ENCODE results near the gene ERC2. TPM values are rescaled to one million over a fixed set of nuclear protein-coding genes. Genes with fewer than 3 reads are reported as not detected.
"Not testable (repeated sequence)": the region's sequence is repeated elsewhere in the genome, so short reads cannot be mapped to it uniquely, and the experiment has no call there.

ERC2 gene
- total and polyA plus RNA-seq, 2 of the 13 experiments (the other 11 are each of a cell fraction or from before 2014, with no cell fraction given): 0.16 to 0.22 TPM

DNA sequence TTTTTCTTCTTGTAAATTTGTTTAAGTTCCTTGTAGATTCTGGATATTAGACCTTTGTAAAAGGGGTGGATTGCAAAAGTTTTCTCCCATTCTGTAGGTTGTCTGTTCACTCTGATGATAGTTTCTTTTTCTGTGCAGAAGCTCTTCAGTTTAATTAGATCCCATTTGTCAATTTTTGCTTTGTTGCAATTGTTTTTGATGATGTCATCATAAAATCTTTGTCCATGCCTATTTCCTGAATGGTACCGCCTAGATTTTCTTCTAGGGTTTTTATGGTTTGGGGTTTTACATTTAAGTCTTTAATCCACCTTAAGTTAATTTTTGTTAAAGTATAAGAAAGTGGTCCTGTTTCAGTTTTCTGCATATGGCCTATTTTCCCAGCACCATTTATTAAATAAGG lies 401.9 kb downstream of the ERC2 start:
- H3K36me3 ChIP-seq (replicated peaks in 1 of 2; ENCODE audit: control insufficient read depth in 1 of 2, insufficient read depth in 2 of 2, low read length in 2 of 2); H3K27me3 ChIP-seq (ENCODE audit: control insufficient read depth in 1 of 2, insufficient read depth in 2 of 2, low read length in 2 of 2); ATAC-seq; H3K4me3 ChIP-seq (replicated peaks in 1 of 3; ENCODE audit: insufficient read depth in 1 of 3, low read depth in 2 of 3, low read length in 3 of 3); CTCF ChIA-PET (ENCODE audit: low intra/inter-chr PET ratio, low total read pairs); H3K27ac ChIP-seq (ENCODE audit: extremely low read length, insufficient read depth, low read length); intact Hi-C loops (cut with micrococcal nuclease; ENCODE audit: unreplicated experiment); H4K20me1 ChIP-seq (ENCODE audit: insufficient read depth, low read length); H3K9ac ChIP-seq (ENCODE audit: insufficient read depth, low read depth, low read length); H3K79me2 ChIP-seq (ENCODE audit: insufficient read depth, low read length); FAIRE-seq; H3K4me2 ChIP-seq (ENCODE audit: low read depth, low read length); DNase-seq (ENCODE audit: low spot score); H3K4me1 ChIP-seq (ENCODE audit: insufficient read depth, low read length); in situ Hi-C loops (cut with HindIII; ENCODE audit: extremely low pct_ligation_motif_present, low pct_unique_long_range_greater_than_20kb); H3K9me3 ChIP-seq (ENCODE audit: low read length); H2AFZ ChIP-seq (ENCODE audit: low read length); BruUV-seq (replicated peaks); POLR2A ChIA-PET; TF ChIP-seq ATF7 (CRISPR knock-in tag; IDR thresholded peaks at IDR 0.05): not testable (repeated sequence)
- TF ChIP-seq MAFF (IDR thresholded peaks at IDR 0.05; ENCODE audit: low read depth, low read length) (peak; percentile 88), MAFK (conservative IDR thresholded peaks at IDR 0.05 in 1 of 2, IDR thresholded peaks at IDR 0.05 in 1 of 2; ENCODE audit: low read length in 2 of 2) (peak; percentile 73 to 86), ATF7 (IDR thresholded peaks at IDR 0.05) (peak; percentile 91)
- 0% methylated on average over 1 of the region's 1 CpG for WGBS (ENCODE audit: low lambda C conversion rate)

DNA sequence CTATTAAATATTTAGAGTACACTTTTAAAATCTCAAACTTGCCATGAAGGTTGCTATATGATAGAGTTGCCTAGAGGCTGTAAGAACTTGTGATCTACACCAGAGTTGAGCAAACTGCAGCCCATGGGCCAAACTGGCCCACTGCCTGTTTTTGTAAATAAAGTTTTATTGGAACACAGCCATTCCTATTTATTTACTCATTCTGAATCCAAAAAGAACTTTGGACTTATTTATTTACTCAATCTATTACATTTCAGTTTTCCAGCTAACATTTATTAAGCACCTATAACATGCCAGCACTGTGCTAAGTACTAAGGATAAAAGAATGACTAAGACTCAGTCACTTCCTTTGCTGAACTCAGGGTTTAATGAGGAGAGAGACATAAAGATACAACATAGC lies 403.6 kb downstream of the ERC2 start:
- FAIRE-seq (no peak), DNase-seq (ENCODE audit: low spot score) (no peak), ATAC-seq (no peak)
- Histone ChIP-seq H3K4me1 (ENCODE audit: insufficient read depth, low read length) (no peaks in the 10 kb centered on the region), H3K36me3 (replicated peaks in 1 of 2; ENCODE audit: control insufficient read depth in 1 of 2, insufficient read depth in 2 of 2, low read length in 2 of 2) (no peaks in the 10 kb centered on the region), H3K9me3 (ENCODE audit: low read length) (no peaks in the 10 kb centered on the region), H3K27me3 (ENCODE audit: control insufficient read depth in 1 of 2, insufficient read depth in 2 of 2, low read length in 2 of 2) (no peaks in the 10 kb centered on the region; a peak in 1 of 5 replicates), H3K4me2 (ENCODE audit: low read depth, low read length) (no peak overlapping the region), H4K20me1 (ENCODE audit: insufficient read depth, low read length) (no peaks in the 10 kb centered on the region), H3K4me3 (replicated peaks in 1 of 3; ENCODE audit: insufficient read depth in 1 of 3, low read depth in 2 of 3, low read length in 3 of 3) (no peak overlapping the region), H2AFZ (ENCODE audit: low read length) (no peak overlapping the region), H3K79me2 (ENCODE audit: insufficient read depth, low read length) (no peaks in the 10 kb centered on the region), H3K9ac (ENCODE audit: insufficient read depth, low read depth, low read length) (no peak overlapping the region), H3K27ac (ENCODE audit: extremely low read length, insufficient read depth, low read length) (no peak overlapping the region)
- in situ Hi-C loops (cut with HindIII; ENCODE audit: extremely low pct_ligation_motif_present, low pct_unique_long_range_greater_than_20kb): no loop called here
- CTCF ChIA-PET (ENCODE audit: low intra/inter-chr PET ratio, low total read pairs): no interaction called here
- POLR2A ChIA-PET: no interaction called here
- no TSS peak for BruUV-seq (replicated peaks)
- intact Hi-C loops (cut with micrococcal nuclease; ENCODE audit: unreplicated experiment): no loop called here
- TF ChIP-seq, protein P1, sequence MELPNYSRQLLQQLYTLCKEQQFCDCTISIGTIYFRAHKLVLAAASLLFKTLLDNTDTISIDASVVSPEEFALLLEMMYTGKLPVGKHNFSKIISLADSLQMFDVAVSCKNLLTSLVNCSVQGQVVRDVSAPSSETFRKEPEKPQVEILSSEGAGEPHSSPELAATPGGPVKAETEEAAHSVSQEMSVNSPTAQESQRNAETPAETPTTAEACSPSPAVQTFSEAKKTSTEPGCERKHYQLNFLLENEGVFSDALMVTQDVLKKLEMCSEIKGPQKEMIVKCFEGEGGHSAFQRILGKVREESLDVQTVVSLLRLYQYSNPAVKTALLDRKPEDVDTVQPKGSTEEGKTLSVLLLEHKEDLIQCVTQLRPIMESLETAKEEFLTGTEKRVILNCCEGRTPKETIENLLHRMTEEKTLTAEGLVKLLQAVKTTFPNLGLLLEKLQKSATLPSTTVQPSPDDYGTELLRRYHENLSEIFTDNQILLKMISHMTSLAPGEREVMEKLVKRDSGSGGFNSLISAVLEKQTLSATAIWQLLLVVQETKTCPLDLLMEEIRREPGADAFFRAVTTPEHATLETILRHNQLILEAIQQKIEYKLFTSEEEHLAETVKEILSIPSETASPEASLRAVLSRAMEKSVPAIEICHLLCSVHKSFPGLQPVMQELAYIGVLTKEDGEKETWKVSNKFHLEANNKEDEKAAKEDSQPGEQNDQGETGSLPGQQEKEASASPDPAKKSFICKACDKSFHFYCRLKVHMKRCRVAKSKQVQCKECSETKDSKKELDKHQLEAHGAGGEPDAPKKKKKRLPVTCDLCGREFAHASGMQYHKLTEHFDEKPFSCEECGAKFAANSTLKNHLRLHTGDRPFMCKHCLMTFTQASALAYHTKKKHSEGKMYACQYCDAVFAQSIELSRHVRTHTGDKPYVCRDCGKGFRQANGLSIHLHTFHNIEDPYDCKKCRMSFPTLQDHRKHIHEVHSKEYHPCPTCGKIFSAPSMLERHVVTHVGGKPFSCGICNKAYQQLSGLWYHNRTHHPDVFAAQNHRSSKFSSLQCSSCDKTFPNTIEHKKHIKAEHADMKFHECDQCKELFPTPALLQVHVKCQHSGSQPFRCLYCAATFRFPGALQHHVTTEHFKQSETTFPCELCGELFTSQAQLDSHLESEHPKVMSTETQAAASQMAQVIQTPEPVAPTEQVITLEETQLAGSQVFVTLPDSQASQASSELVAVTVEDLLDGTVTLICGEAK (IDR thresholded peaks at IDR 0.05): no peak; the same call in 1 of the 2 replicates
- TF ChIP-seq, protein P1 (CRISPR knock-in tag; IDR thresholded peaks at IDR 0.05): peak; percentile 40; the same call in 1 of the 2 replicates
- no peak for TF ChIP-seq KLF15 (CRISPR knock-in tag; IDR thresholded peaks at IDR 0.05; ENCODE audit: borderline replicate concordance)
- TF ChIP-seq RBM22 (optimal IDR thresholded peaks at IDR 0.05; ENCODE audit: low read length): no peak
- no peak for TF ChIP-seq ZNF296 (CRISPR knock-in tag; conservative IDR thresholded peaks at IDR 0.05)
- TF ChIP-seq ONECUT2 (CRISPR knock-in tag; IDR thresholded peaks at IDR 0.05): no peak
